PC-9 (cell line): Measurements from ENCODE around the gene CSF1. TPM values are rescaled to one million over a fixed set of nuclear protein-coding genes. Genes with fewer than 3 reads are reported as not detected.

ENCODE experiments used
- BruUV-seq: library from RNA; stranded (reverse); fragments of 400-500 nt; replicated peaks from 2 replicates; lab custom pipeline; 2021; lab: Mats Ljungman, UMichigan
- CTCF ChIA-PET: fragments of 300-600 bp; sonication (Branson Sonifier 250); formaldehyde crosslinking; loops from one replicate; lab custom pipeline; 2022; ENCODE audit warnings: antibody characterized with exemption; lab: Charles Lee
- POLR2A ChIA-PET: fragments of 300-600 bp; sonication (Branson Sonifier 250); formaldehyde crosslinking; loops from one replicate; lab custom pipeline; 2022; ENCODE audit warnings: antibody characterized with exemption; ENCODE audit not compliant: unreplicated experiment; lab: Charles Lee
- DNase-seq, 2 experiments: peaks; one replicate each; pipeline versions ENCODE4 v3.0.0 to v3.0.0-alpha.2; 2015 to 2022; ENCODE audit warnings: mixed read lengths in 1 of 2
- H2AFZ ChIP-seq: fragments of 200-600 bp; sonication (generic); 2 replicates; pipeline ENCODE4 v1.8.1; 2017; ENCODE audit warnings: antibody characterized with exemption
- H3F3A ChIP-seq: fragments of 200-600 bp; sonication (generic); 2 replicates; pipeline ENCODE4 v1.8.1; 2017; ENCODE audit warnings: antibody characterized with exemption, mild to moderate bottlenecking, low read depth; ENCODE audit not compliant: insufficient read depth
- H3K27ac ChIP-seq: fragments of 200-600 bp; sonication (generic); 2 replicates; pipeline ENCODE4 v1.6.1; 2016; ENCODE audit warnings: mixed run types
- H3K27me3 ChIP-seq: fragments of 200-600 bp; sonication (generic); 2 replicates; pipeline ENCODE4 v1.6.1; 2016; ENCODE audit warnings: low read depth, mixed run types; ENCODE audit not compliant: insufficient read depth
- H3K36me3 ChIP-seq: fragments of 200-600 bp; sonication (generic); 2 replicates; pipeline ENCODE4 v1.6.1; 2016; ENCODE audit warnings: low read depth, mixed run types
- H3K4me1 ChIP-seq: fragments of 200-600 bp; sonication (generic); replicated peaks from 2 replicates; pipeline ENCODE4 v1.6.1; 2016; ENCODE audit warnings: mixed run types; ENCODE audit not compliant: insufficient read depth
- H3K4me2 ChIP-seq: fragments of 200-600 bp; sonication (generic); 2 replicates; pipeline ENCODE4 v1.6.1; 2017; ENCODE audit warnings: mixed run types
- H3K4me3 ChIP-seq: fragments of 200-600 bp; sonication (generic); 2 replicates; pipeline ENCODE4 v1.6.1; 2016; ENCODE audit warnings: mixed run types
- H3K79me2 ChIP-seq: fragments of 200-600 bp; sonication (generic); 2 replicates; pipeline ENCODE4 v1.6.1; 2017; ENCODE audit warnings: low read depth, mixed run types
- H3K9me2 ChIP-seq: fragments of 200-600 bp; sonication (generic); 2 replicates; pipeline ENCODE4 v1.8.1; 2017; ENCODE audit warnings: mild to moderate bottlenecking; ENCODE audit not compliant: insufficient read depth
- H3K9me3 ChIP-seq: fragments of 200-600 bp; sonication (generic); 2 replicates; pipeline ENCODE4 v1.8.1; 2016; ENCODE audit warnings: low read depth; ENCODE audit not compliant: insufficient read depth
- H4K20me1 ChIP-seq: fragments of 200-600 bp; sonication (generic); 2 replicates; pipeline ENCODE4 v1.8.1; 2017; ENCODE audit not compliant: insufficient read depth
- CTCF ChIP-seq: fragments of 200-600 bp; sonication (generic); conservative IDR thresholded peaks from 2 replicates; pipeline ENCODE4 v1.6.1; 2017; ENCODE audit warnings: mixed run types, antibody characterized with exemption, mild to moderate bottlenecking, moderate library complexity
- EZH2 ChIP-seq: fragments of 200-600 bp; sonication (generic); IDR thresholded peaks from 2 replicates; pipeline ENCODE4 v1.8.0; 2017; ENCODE audit warnings: antibody characterized with exemption, low read depth
- intact Hi-C: fragments of 100-400 bp; cut with micrococcal nuclease; formaldehyde crosslinking; loops from one replicate; pipeline ENCODE4 v1.10.0; 2022; ENCODE audit not compliant: unreplicated experiment
- total RNA-seq: library from RNA; stranded (reverse); gene quantifications from 2 replicates; pipeline ENCODE4 v1.2.3, GENCODE V29; 2021

Gene CSF1
- total RNA-seq, 1 experiment from 2014 or later, result 29.8 TPM

- H3K9me2 ChIP-seq, result no peaks in the 10 kb centered on the region
- H3K4me1 ChIP-seq, result peaks cover 44% of the 10 kb centered on the region
- no TSS peak for BruUV-seq
- CTCF ChIA-PET, result no interaction called here
- H2AFZ ChIP-seq, result no peak overlapping the region
- no peak for DNase-seq
- POLR2A ChIA-PET, result interaction anchor here (0.7 kb wide), 1 partner anchor 316 kb away, joined by 3 read pairs; no protein-coding TSS in a partner anchor
- peak overlapping the region; percentile 98 for H3K4me2 ChIP-seq
- H4K20me1 ChIP-seq, result 0 out of 2 replicates have a peak, but pooled peaks cover 14% of the 10 kb centered on the region
- peaks cover 44% of the 10 kb centered on the region for H3K36me3 ChIP-seq
- TF ChIP-seq EZH2 (no peak), CTCF (no peak)
- intact Hi-C loops, result loop anchor here (5.0 kb wide), 1 partner anchor 121 kb away; no protein-coding TSS in a partner anchor
- peaks cover 18% of the 10 kb centered on the region; the same call in 1 of the 2 replicates for H3F3A ChIP-seq
- peak overlapping the region; percentile 98; the same call in 1 of the 2 replicates for H3K4me3 ChIP-seq
- H3K27me3 ChIP-seq, result no peaks in the 10 kb centered on the region
- no peaks in the 10 kb centered on the region for H3K9me3 ChIP-seq
- peaks cover 69% of the 10 kb centered on the region for H3K79me2 ChIP-seq
- no peak overlapping the region for H3K27ac ChIP-seq
Measured at GRCh38 chr1:109913360-109913879, 2.8 kb downstream of the CSF1 start.

- Histone ChIP-seq H3F3A (peaks cover 18% of the 10 kb centered on the region; the same call in 1 of the 2 replicates), H3K27me3 (no peaks in the 10 kb centered on the region), H3K9me2 (no peaks in the 10 kb centered on the region), H3K79me2 (peaks cover 68% of the 10 kb centered on the region), H3K27ac (no peak overlapping the region), H4K20me1 (0 out of 2 replicates have a peak, but pooled peaks cover 14% of the 10 kb centered on the region), H3K4me1 (peaks cover 35% of the 10 kb centered on the region), H2AFZ (no peak overlapping the region), H3K36me3 (peaks cover 56% of the 10 kb centered on the region), H3K4me3 (no peak overlapping the region; the same call in 1 of the 2 replicates), H3K9me3 (no peaks in the 10 kb centered on the region), H3K4me2 (peak overlapping the region; percentile 98; the same call in 1 of the 2 replicates)
- TF ChIP-seq CTCF (no peak), EZH2 (no peak)
- CTCF ChIA-PET, result no interaction called here
- no TSS peak for BruUV-seq
- POLR2A ChIA-PET, result no interaction called here
- no peak for DNase-seq
- intact Hi-C loops, result loop anchor here (5.0 kb wide), 1 partner anchor 122 kb away; no protein-coding TSS in a partner anchor
Measured at GRCh38 chr1:109914587-109915240, 4.1 kb downstream of the CSF1 start.

GRCh38 chr1:109917051-109917767 is 6.6 kb downstream of the CSF1 start:
- Histone ChIP-seq H3K27me3 (no peaks in the 10 kb centered on the region), H3F3A (peaks cover 25% of the 10 kb centered on the region; the same call in 1 of the 2 replicates), H2AFZ (no peak overlapping the region), H3K4me1 (peaks cover 20% of the 10 kb centered on the region), H3K36me3 (peaks cover 78% of the 10 kb centered on the region), H3K4me2 (no peak overlapping the region), H3K27ac (no peak overlapping the region; the same call in 1 of the 2 replicates), H3K4me3 (no peak overlapping the region), H3K9me3 (no peaks in the 10 kb centered on the region), H3K79me2 (peaks cover 50% of the 10 kb centered on the region), H4K20me1 (0 out of 2 replicates have a peak, but pooled peaks cover 14% of the 10 kb centered on the region), H3K9me2 (no peaks in the 10 kb centered on the region)
- TF ChIP-seq CTCF, result no peak
- TF ChIP-seq EZH2, result no peak
- CTCF ChIA-PET, result no interaction called here
- no TSS peak for BruUV-seq
- intact Hi-C loops, result no loop called here
- no peak for DNase-seq
- POLR2A ChIA-PET, result no interaction called here
